Activated CD4-positive, alpha-beta memory T cell treated with anti-CD3 and anti-CD28 coated beads for 36 hours (primary cell): ENCODE measurements around the gene CTNS. TPM values are rescaled to one million over a fixed set of nuclear protein-coding genes. Genes with fewer than 3 reads are reported as not detected.

ENCODE experiments used
- CTCF ChIA-PET: fragments of 350-600 bp; sonication (Branson Sonifier 250); formaldehyde crosslinking; loops from one replicate; lab custom pipeline; 2021; ENCODE audit warnings: antibody characterized with exemption, inconsistent platforms; lab: Charles Lee
- POLR2A ChIA-PET: fragments of 350-600 bp; sonication (Branson Sonifier 250); formaldehyde crosslinking; loops from one replicate; lab custom pipeline; 2021; ENCODE audit warnings: antibody characterized with exemption; lab: Charles Lee
- DNase-seq: peaks from one replicate; pipeline ENCODE4 v3.0.0-alpha.2; 2020
- H3K27ac Mint-ChIP-seq: one replicate; pipeline ENCODE4 v1.8.0; 2021; ENCODE audit warnings: mixed read lengths
- H3K27me3 Mint-ChIP-seq: one replicate; pipeline ENCODE4 v1.8.0; 2021; ENCODE audit warnings: mixed read lengths
- H3K36me3 Mint-ChIP-seq: one replicate; pipeline ENCODE4 v1.8.0; 2021; ENCODE audit warnings: mixed read lengths
- H3K4me1 Mint-ChIP-seq: one replicate; pipeline ENCODE4 v1.8.0; 2021; ENCODE audit warnings: low read depth, mixed read lengths
- H3K4me3 Mint-ChIP-seq: one replicate; pipeline ENCODE4 v1.8.0; 2021; ENCODE audit warnings: mild to moderate bottlenecking, mixed read lengths
- H3K9me3 Mint-ChIP-seq: one replicate; pipeline ENCODE4 v1.8.0; 2021; ENCODE audit warnings: mixed read lengths
- intact Hi-C: fragments of 100-400 bp; cut with micrococcal nuclease; formaldehyde crosslinking; loops from one replicate; pipeline ENCODE4 v1.15.1; 2023
- total RNA-seq, 2 experiments: library from RNA; stranded (reverse); gene quantifications; one replicate each; pipeline ENCODE4 v1.2.3, GENCODE V29; 2021

Gene CTNS
- total RNA-seq, 2 experiments from 2014 or later: 17.7 to 19.8 TPM

DNA sequence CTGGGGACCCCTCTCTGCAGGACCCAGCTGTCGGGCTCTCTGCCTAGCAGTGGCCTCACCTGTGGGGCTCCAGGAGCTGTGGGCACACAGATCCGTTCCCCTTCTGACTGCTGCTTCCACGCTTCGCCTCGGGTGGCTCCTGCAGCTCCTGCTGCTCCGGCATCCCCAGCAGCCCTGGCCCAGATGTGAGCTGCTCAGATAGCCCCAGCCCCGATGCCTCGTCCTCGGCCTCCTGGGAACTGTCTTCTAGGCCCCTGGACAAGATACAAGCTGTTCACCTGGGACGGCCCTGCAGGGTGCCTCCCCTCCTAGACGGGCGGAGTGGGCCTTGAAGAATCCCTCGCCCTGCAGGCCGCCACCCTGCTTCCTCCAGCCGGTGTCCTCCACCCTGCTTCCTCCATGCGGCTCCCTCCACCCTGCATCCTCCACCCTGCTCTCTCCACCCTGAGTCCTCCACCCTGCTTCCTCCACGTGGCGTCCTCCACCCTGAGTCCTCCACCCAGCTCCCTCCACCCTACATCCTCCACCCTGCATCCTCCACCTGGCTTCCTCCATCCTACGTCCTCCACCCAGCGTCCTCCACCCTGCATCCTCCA lies 43.1 kb downstream of the CTNS start:
- Mint-ChIP-seq H3K27ac (no peak overlapping the region), H3K4me1 (peaks cover 17% of the 10 kb centered on the region)
- CTCF ChIA-PET: interaction anchor here (0.7 to 0.9 kb wide), 2 partner anchors 39 to 57 kb away, joined by 3 read pairs; no protein-coding TSS in a partner anchor

DNA sequence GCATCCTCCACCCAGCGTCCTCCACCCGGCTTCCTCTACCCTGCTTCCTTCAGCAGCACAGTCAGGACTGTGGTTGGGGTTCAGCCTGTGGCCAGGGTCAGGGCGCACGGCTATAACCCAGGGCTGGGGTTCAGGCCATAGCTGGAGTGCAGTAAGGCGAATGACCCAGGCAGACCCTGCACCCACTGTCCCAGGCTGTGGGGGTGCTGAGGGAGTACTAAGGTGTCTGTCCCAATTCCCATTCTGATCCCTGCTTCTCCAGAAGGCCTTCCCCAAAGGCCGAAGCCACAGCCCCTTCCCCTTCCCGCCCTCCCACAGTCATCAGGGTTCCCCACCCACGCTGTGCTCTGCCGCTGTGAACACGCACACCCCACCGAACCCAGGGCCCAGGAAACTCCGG lies 44.5 kb downstream of the CTNS start:
- Mint-ChIP-seq H3K27me3 (no peaks in the 10 kb centered on the region), H3K27ac (no peak overlapping the region), H3K36me3 (no peaks in the 10 kb centered on the region), H3K9me3 (no peaks in the 10 kb centered on the region), H3K4me3 (no peak overlapping the region), H3K4me1 (peaks cover 17% of the 10 kb centered on the region)
- ChIA-PET POLR2A (no interaction called here), CTCF (interaction anchor here (0.6 kb wide), 1 partner anchor 45 kb away, joined by 3 read pairs; no protein-coding TSS in a partner anchor)
- intact Hi-C loops: loop anchor here (5.0 kb wide), 1 partner anchor 56 kb away; no protein-coding TSS in a partner anchor
- DNase-seq: no peak

More for the DNA sequence above, 43.1 kb downstream of the CTNS start:
- intact Hi-C loops: loop anchor here (5.0 kb wide), 1 partner anchor 58 kb away; no protein-coding TSS in a partner anchor
- POLR2A ChIA-PET: no interaction called here
- H3K36me3 Mint-ChIP-seq: no peaks in the 10 kb centered on the region
- no peak overlapping the region for H3K4me3 Mint-ChIP-seq
- H3K27me3 Mint-ChIP-seq: no peaks in the 10 kb centered on the region
- DNase-seq: no peak
- H3K9me3 Mint-ChIP-seq: no peaks in the 10 kb centered on the region

DNA sequence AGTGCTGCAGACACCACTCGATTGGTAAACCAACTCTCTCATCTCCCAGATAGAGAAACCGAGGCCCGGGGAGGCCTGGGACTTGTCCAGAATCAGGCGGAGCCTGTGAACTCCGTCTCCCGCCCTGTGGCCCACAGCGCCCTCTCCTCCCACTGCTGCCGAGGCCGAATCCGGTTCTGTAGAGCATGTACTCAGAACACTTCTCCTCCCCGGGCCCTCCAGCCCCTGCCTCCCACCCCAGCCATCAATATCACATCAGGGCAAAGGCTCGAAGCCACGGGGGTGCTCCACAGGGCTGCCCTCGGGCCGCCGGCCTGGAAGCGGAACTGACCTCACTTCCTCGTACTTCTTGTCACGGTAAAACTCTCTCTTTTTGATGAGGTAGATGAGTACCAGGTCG lies 45.0 kb downstream of the CTNS start:
- peaks cover 17% of the 10 kb centered on the region for H3K4me1 Mint-ChIP-seq
- DNase-seq: no peak
- H3K9me3 Mint-ChIP-seq: no peaks in the 10 kb centered on the region
- intact Hi-C loops: loop anchor here (5.0 kb wide), 1 partner anchor 56 kb away; no protein-coding TSS in a partner anchor
- no peak overlapping the region for H3K27ac Mint-ChIP-seq
- POLR2A ChIA-PET: no interaction called here
- CTCF ChIA-PET: interaction anchor here (0.6 to 3.0 kb wide), 5 partner anchors 10 to 56 kb away, joined by 3 to 37 read pairs (median 9); no protein-coding TSS in a partner anchor
- no peaks in the 10 kb centered on the region for H3K27me3 Mint-ChIP-seq
- H3K36me3 Mint-ChIP-seq: no peaks in the 10 kb centered on the region
- no peak overlapping the region for H3K4me3 Mint-ChIP-seq

DNA sequence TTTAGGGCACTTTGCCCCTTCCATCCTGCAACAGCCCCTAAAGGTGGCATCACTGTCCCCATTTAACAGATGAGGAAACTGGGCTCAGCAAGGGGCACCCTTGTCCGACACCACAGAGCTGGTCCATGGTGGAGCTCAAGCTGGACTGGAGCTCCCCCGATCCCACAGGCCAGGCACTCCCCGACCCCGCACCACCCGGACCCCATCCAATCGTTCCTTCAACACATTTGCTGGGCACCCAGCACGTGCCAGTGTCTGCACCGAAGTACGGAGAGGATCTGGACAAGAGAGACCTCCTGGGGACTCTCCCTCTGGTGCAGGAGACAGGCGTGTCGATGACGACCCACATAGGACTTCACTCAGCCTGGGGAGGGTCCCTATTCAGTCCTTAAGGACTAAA lies 45.5 kb downstream of the CTNS start:
- CTCF ChIA-PET: interaction anchor here (0.6 to 3.0 kb wide), 21 partner anchors 10 to 662 kb away, joined by 3 to 37 read pairs (median 4); partner anchors contain the start of genes EMC6, HASPIN, P2RX5 and TAX1BP3
- intact Hi-C loops: loop anchor here (2.0 to 5.0 kb wide), 3 partner anchors 39 to 145 kb away; no protein-coding TSS in a partner anchor
- H3K27ac Mint-ChIP-seq: no peak overlapping the region
- H3K36me3 Mint-ChIP-seq: no peaks in the 10 kb centered on the region
- H3K4me3 Mint-ChIP-seq: no peak overlapping the region
- peaks cover 17% of the 10 kb centered on the region for H3K4me1 Mint-ChIP-seq
- no peak for DNase-seq
- no peaks in the 10 kb centered on the region for H3K9me3 Mint-ChIP-seq
- H3K27me3 Mint-ChIP-seq: no peaks in the 10 kb centered on the region
- POLR2A ChIA-PET: no interaction called here

DNA sequence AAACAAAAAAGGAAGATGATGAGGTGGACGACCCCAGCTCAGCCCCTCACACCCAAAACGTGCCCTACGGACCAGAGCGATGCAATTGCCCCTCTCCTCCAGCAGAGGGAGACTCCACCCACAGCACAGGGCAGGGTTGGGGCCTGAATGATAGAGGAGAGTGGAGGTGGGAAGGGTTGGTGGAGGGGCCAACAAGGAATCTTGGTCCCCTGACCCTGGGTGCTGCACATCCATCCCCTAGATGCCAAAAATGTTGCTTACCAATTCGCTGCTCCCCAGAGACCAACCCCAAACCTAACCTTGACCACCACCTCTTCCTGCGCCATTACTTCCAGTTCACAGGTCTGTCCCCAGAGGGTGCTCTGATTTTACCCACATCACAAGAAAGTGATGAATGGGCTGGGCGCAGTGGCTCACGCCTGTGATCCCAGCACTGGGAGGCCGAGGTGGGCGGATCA lies 46.5 kb downstream of the CTNS start:
- POLR2A ChIA-PET: no interaction called here
- no peaks in the 10 kb centered on the region for H3K36me3 Mint-ChIP-seq
- no peaks in the 10 kb centered on the region for H3K27me3 Mint-ChIP-seq
- no peak overlapping the region for H3K4me3 Mint-ChIP-seq
- DNase-seq: peak; percentile 73
- CTCF ChIA-PET: interaction anchor here (0.6 to 3.0 kb wide), 29 partner anchors 9 to 344 kb away, joined by 3 to 37 read pairs (median 4); partner anchors contain the start of genes EMC6, HASPIN, NCBP3 and P2RX5
- H3K9me3 Mint-ChIP-seq: no peaks in the 10 kb centered on the region
- no peak overlapping the region for H3K27ac Mint-ChIP-seq
- intact Hi-C loops: loop anchor here (2.0 to 5.0 kb wide), 3 partner anchors 38 to 144 kb away; no protein-coding TSS in a partner anchor
- peaks cover 17% of the 10 kb centered on the region for H3K4me1 Mint-ChIP-seq

DNA sequence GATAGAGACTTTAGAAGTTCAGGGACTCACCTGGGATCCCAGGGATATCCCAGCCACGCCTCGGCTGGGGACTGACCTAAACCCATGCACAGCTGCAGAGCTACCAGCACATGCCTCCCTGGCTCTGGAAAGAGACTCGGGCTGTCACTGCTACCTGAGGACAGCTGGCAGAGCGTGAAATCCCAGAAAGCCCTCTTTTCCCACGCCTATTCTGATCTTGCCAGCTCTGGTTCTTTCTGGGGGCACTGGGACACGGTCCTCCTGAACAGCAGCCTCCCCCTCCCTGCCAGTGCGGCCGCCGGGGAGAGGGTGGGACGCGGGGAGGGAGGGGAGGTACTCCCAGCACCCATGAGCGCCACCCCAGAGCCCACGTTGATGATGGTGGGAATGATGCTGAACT lies 48.6 kb downstream of the CTNS start:
- no peaks in the 10 kb centered on the region for H3K9me3 Mint-ChIP-seq
- peaks cover 3% of the 10 kb centered on the region for H3K36me3 Mint-ChIP-seq
- intact Hi-C loops: no loop called here
- POLR2A ChIA-PET: no interaction called here
- H3K4me1 Mint-ChIP-seq: peaks cover 17% of the 10 kb centered on the region
- H3K4me3 Mint-ChIP-seq: no peak overlapping the region
- H3K27ac Mint-ChIP-seq: no peak overlapping the region
- no peak for DNase-seq
- no peaks in the 10 kb centered on the region for H3K27me3 Mint-ChIP-seq
- CTCF ChIA-PET: interaction anchor here (0.7 to 1.0 kb wide), 2 partner anchors 50 to 143 kb away, joined by 3 read pairs; no protein-coding TSS in a partner anchor

DNA sequence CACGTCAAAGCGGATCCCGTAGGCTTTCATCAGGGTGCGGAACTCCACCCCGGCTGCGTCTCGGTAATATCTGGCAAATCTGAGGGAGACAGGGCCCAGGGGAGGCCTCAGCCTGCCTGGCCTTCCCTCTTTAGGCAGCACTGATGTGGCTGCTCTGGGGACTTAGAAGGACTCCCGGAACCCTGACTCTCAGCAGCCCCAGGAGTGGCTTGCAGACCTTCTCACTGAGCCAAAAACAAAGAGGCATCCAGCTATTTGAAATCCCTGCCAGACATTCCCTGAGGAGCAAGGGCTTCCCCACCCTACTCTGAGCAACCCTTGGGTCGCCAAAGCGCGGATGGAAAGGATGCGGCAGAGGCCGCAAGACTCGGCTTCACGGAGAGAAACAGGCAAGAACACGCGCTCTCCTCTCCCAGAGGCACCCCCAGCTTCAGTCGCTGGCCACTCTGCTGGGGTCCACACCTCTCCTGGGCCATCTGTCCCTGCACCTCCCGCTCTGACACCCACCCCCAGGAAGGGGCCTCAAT lies 51.5 kb downstream of the CTNS start:
- intact Hi-C loops: no loop called here
- POLR2A ChIA-PET: no interaction called here
- Mint-ChIP-seq H3K4me1 (peaks cover 6% of the 10 kb centered on the region), H3K36me3 (peaks cover 9% of the 10 kb centered on the region), H3K27ac (no peak overlapping the region), H3K27me3 (no peaks in the 10 kb centered on the region), H3K9me3 (no peaks in the 10 kb centered on the region), H3K4me3 (no peak overlapping the region)
- CTCF ChIA-PET: no interaction called here
- DNase-seq: no peak

DNA sequence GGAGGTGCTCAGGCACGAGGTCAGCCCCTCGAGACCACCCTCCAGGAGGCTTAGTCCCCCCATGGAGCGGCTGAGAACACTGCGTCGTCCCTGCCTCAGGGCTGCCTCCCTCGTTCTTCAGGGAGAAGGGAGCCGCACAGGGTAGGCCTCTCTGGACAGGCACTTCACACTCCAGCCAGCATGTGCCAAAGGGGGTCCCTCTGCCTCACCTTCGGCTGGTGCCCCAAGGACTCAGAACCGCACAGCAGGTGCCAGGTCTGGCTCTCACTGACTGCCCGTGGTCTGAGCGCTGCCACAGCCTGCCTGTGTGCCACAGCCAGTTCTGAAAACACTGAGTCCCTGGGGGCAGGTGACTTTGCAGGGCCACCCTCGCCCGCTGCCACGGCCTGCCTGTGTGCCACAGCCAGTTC lies 52.3 kb downstream of the CTNS start:
- Mint-ChIP-seq H3K4me1 (peaks cover 7% of the 10 kb centered on the region), H3K4me3 (no peak overlapping the region)
- POLR2A ChIA-PET: no interaction called here

DNA sequence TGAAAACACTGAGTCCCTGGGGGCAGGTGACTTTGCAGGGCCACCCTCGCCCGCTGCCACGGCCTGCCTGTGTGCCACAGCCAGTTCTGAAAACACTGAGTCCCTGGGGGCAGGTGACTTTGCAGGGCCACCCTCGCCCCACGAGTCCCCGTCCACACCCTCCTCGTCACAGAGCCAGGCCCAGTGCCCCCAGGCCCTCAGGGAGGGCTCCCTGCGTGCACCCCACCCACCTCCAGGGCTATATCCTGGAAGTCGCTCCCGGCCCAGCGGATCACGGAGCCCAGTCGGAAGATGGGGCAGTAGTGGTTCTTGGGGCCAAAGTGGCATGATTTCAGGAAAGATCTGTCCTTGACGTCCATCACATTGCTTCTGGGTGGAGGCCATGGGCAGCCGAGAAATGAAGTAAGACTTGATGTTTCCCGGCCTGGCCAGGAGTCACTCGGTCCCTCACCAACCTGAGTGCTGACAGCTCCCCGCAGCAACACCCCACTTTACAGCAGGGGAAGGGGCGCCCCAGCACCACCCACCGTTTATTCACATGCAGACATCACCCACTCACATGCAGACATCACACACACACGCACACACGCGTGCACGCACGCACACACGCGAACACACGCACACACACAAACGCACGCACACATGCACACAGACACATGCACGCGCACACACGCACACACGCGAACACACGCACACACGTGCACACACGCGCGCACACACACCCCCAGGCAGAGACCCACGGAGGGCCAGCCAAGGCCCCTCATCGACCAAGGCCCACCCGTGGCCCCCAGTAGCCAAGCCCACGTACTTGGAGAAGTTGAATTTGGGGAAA lies 52.9 kb downstream of the CTNS start:
- Mint-ChIP-seq H3K36me3 (peaks cover 9% of the 10 kb centered on the region), H3K27ac (no peak overlapping the region), H3K4me1 (peaks cover 12% of the 10 kb centered on the region), H3K4me3 (no peak overlapping the region), H3K9me3 (no peaks in the 10 kb centered on the region), H3K27me3 (no peaks in the 10 kb centered on the region)
- DNase-seq: no peak
- ChIA-PET CTCF (no interaction called here), POLR2A (no interaction called here)
- intact Hi-C loops: no loop called here

More for the DNA sequence above, 52.3 kb downstream of the CTNS start:
- CTCF ChIA-PET: no interaction called here
- no peak for DNase-seq
- no peak overlapping the region for H3K27ac Mint-ChIP-seq
- peaks cover 9% of the 10 kb centered on the region for H3K36me3 Mint-ChIP-seq
- no peaks in the 10 kb centered on the region for H3K27me3 Mint-ChIP-seq
- intact Hi-C loops: no loop called here
- no peaks in the 10 kb centered on the region for H3K9me3 Mint-ChIP-seq

DNA sequence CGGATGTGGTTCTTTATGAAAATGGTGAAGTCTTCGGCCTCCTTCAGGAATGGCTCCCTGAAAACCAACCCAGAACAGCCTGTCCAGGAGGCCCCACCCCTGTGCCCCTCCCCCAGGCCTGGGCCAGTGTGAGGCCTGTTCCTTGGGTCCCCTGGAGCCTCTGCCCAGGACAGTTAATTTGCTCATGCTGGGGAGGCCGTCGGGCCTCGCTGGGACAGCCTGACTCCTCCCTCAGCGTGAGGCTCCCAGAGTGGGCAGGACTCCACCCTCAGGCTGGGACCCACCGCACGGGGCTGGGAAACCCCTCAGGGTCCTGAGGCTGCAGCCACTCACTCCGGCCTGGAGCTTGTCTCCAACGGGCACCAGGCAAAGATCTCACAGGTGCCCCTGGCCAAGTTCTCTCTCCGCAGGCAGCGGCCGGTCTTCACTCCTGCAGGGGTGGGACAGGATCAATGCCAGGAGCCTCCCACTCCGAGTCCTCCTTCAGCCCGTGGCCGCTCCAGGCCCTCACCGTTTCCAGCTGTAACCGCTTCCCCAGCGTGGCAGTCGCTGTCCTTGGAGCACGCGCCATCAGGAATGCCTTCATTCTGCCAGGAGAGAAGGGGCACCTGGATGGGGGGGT lies 53.6 kb downstream of the CTNS start:
- no peak for DNase-seq
- H3K4me1 Mint-ChIP-seq: peaks cover 17% of the 10 kb centered on the region
- intact Hi-C loops: no loop called here
- POLR2A ChIA-PET: no interaction called here
- no peak overlapping the region for H3K27ac Mint-ChIP-seq
- CTCF ChIA-PET: no interaction called here
- H3K4me3 Mint-ChIP-seq: no peak overlapping the region
- peaks cover 9% of the 10 kb centered on the region for H3K36me3 Mint-ChIP-seq
- H3K9me3 Mint-ChIP-seq: no peaks in the 10 kb centered on the region
- no peaks in the 10 kb centered on the region for H3K27me3 Mint-ChIP-seq

DNA sequence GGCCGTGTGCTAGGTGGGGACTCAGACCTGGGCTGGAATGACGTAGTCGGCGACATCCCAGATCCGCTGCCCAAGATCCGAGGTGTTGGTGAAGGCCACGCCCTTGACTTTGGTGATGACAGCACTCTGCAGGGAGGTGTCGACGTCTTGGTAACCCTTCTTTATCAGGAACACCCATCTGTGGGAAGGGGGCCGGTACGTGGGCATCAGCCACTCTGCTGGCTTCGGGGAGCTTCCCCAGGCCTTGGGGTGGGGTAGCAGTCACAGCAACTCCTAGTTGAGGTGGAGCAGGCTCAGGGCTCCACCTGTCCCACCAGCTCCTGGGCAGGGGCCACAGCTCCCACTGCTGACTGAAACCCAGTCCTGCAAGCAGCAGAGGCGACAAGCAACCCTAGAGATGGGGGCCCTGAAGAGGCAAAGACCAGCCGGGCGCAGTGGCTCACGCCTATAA lies 55.1 kb downstream of the CTNS start:
- peaks cover 19% of the 10 kb centered on the region for H3K4me1 Mint-ChIP-seq
- H3K4me3 Mint-ChIP-seq: no peak overlapping the region
- DNase-seq: no peak
- ChIA-PET CTCF (interaction anchor here (0.7 kb wide), 1 partner anchor 89 kb away, joined by 3 read pairs; no protein-coding TSS in a partner anchor), POLR2A (no interaction called here)
- no peaks in the 10 kb centered on the region for H3K27me3 Mint-ChIP-seq
- no peaks in the 10 kb centered on the region for H3K9me3 Mint-ChIP-seq
- H3K27ac Mint-ChIP-seq: no peak overlapping the region
- peaks cover 9% of the 10 kb centered on the region for H3K36me3 Mint-ChIP-seq
- intact Hi-C loops: no loop called here
